ENCODE results near the gene DNAJC18.

The DNAJC18 gene

GRCh38 chr5:139389701-139390638, 49.4 kb downstream of the DNAJC18 start, which contains the start of gene MZB1 (continued):
- no peak for TF ChIP-seq PRDM4 (tag by site-specific recombination; IDR thresholded peaks at IDR 0.05)
- no peak for TF ChIP-seq ZNF362 (tag by site-specific recombination; IDR thresholded peaks at IDR 0.05)
- TF ChIP-seq ZNF214 (tag by site-specific recombination; IDR thresholded peaks at IDR 0.05; ENCODE audit: borderline replicate concordance): no peak
- no peak for TF ChIP-seq KLF10 (tag by site-specific recombination; IDR thresholded peaks at IDR 0.05)
- peak; percentile 31; the same call in 1 of the 2 replicates for TF ChIP-seq ZBTB8A (tag by site-specific recombination; IDR thresholded peaks at IDR 0.05)
- no peak for TF ChIP-seq KLF1 (tag by site-specific recombination; IDR thresholded peaks at IDR 0.05)
- no peak for TF ChIP-seq WT1 (tag by site-specific recombination; IDR thresholded peaks at IDR 0.05)
- no peak for TF ChIP-seq ZNF26 (tag by site-specific recombination; IDR thresholded peaks at IDR 0.05)
- peak; percentile 29; the same call in 1 of the 2 replicates for TF ChIP-seq ZFHX2 (tag by site-specific recombination; conservative IDR thresholded peaks at IDR 0.05)
- peak; percentile 8; the same call in 1 of the 2 replicates for TF ChIP-seq GLIS1 (tag by site-specific recombination; IDR thresholded peaks at IDR 0.05)
- TF ChIP-seq ZFP69B (tag by site-specific recombination; IDR thresholded peaks at IDR 0.05): no peak

GRCh38 chr5:139388198-139388821, 51.0 kb downstream of the DNAJC18 start:
- no peaks in the 10 kb centered on the region for H3K4me1 ChIP-seq (ENCODE audit: control insufficient read depth, insufficient read depth, low read length)
- H3K9me3 ChIP-seq (ENCODE audit: control insufficient read depth, insufficient read depth, low read depth, low read length): no peaks in the 10 kb centered on the region
- CTCF ChIA-PET: interaction anchor here (0.5 to 0.6 kb wide), 2 partner anchors 148 to 1174 kb away, joined by 3 read pairs; no protein-coding TSS in a partner anchor
- no peaks in the 10 kb centered on the region for H3K36me3 ChIP-seq (ENCODE audit: control insufficient read depth in 2 of 2, insufficient read depth in 1 of 2, low read length in 2 of 2)
- H3K4me3 ChIP-seq (ENCODE audit: low read depth, low read length): no peak overlapping the region
- no peak overlapping the region for H3K27ac ChIP-seq (ENCODE audit: extremely low read depth, low read depth, low read length)
- POLR2A ChIA-PET: interaction anchor here (0.6 kb wide), 1 partner anchor 809 kb away, joined by 3 read pairs; no protein-coding TSS in a partner anchor
- TF ChIP-seq ZNF670 (tag by site-specific recombination; IDR thresholded peaks at IDR 0.05; ENCODE audit: low read depth) (no peak), ZNF624 (tag by site-specific recombination; IDR thresholded peaks at IDR 0.05) (no peak), ZNF138 (tag by site-specific recombination; IDR thresholded peaks at IDR 0.05; ENCODE audit: borderline replicate concordance) (no peak), ZNF394 (tag by site-specific recombination; IDR thresholded peaks at IDR 0.05; ENCODE audit: borderline replicate concordance) (no peak), BCL6B (tag by site-specific recombination; IDR thresholded peaks at IDR 0.05) (no peak), ZNF133 (tag by site-specific recombination; IDR thresholded peaks at IDR 0.05) (no peak), ZNF140 (tag by site-specific recombination; IDR thresholded peaks at IDR 0.05) (no peak), ZNF621 (tag by site-specific recombination; IDR thresholded peaks at IDR 0.05) (no peak), ZNF341 (tag by site-specific recombination; IDR thresholded peaks at IDR 0.05; ENCODE audit: low read depth) (peak; percentile 82), PATZ1 (tag by site-specific recombination; IDR thresholded peaks at IDR 0.05) (0 out of 2 replicates have a peak, but pooled peaks have one; percentile 28), ZNF211 (tag by site-specific recombination; IDR thresholded peaks at IDR 0.05; ENCODE audit: low read depth) (no peak), MYNN (tag by site-specific recombination; IDR thresholded peaks at IDR 0.05; ENCODE audit: borderline replicate concordance) (no peak), ZNF16 (tag by site-specific recombination; IDR thresholded peaks at IDR 0.05; ENCODE audit: low read depth) (no peak), ZBTB20 (tag by site-specific recombination; IDR thresholded peaks at IDR 0.05) (no peak), ZNF514 (tag by site-specific recombination; IDR thresholded peaks at IDR 0.05) (no peak), ZNF223 (tag by site-specific recombination; IDR thresholded peaks at IDR 0.05) (no peak)

Measured in HEK293 (cell line).